OCI-LY7 (cell line): ENCODE results near the gene KIAA0232. TPM values are rescaled to one million over a fixed set of nuclear protein-coding genes. Genes with fewer than 3 reads are reported as not detected.
A peak's percentile ranks its signal among the peaks of the same experiment; 100 is the strongest.

Source experiments
- BruUV-seq: library from RNA; stranded (reverse); fragments of 400-500 nt; replicated peaks from 2 replicates; lab custom pipeline; 2021; lab: Mats Ljungman, UMichigan
- CTCF ChIA-PET: fragments of 300-600 bp; sonication (Branson Sonifier 250); formaldehyde crosslinking; loops from one replicate; lab custom pipeline; 2022; ENCODE audit warnings: antibody characterized with exemption; ENCODE audit not compliant: unreplicated experiment; lab: Charles Lee
- POLR2A ChIA-PET: fragments of 300-600 bp; sonication (Branson Sonifier 250); formaldehyde crosslinking; loops from one replicate; lab custom pipeline; 2022; ENCODE audit warnings: antibody characterized with exemption; lab: Charles Lee
- DNase-seq: peaks from one replicate; pipeline ENCODE4 v3.0.0-alpha.2; 2015; ENCODE audit warnings: low spot score
- H2AFZ ChIP-seq: fragments of 200-600 bp; sonication (generic), shearing (Covaris generic); 2 replicates; pipeline ENCODE4 v1.6.1; 2014; ENCODE audit warnings: mild to moderate bottlenecking, antibody characterized with exemption, low read length, moderate library complexity
- H3K27ac ChIP-seq: fragments of 200-600 bp; sonication (generic); 2 replicates; pipeline ENCODE4 v1.5.1; 2014; ENCODE audit warnings: mixed run types, low read depth, mild to moderate bottlenecking, moderate library complexity, low read length, inconsistent platforms; ENCODE audit not compliant: poor library complexity, severe bottlenecking
- H3K36me3 ChIP-seq: fragments of 200-600 bp; sonication (generic); 2 replicates; pipeline ENCODE4 v1.6.1; 2014; ENCODE audit warnings: mild to moderate bottlenecking, antibody characterized with exemption, low read length, moderate library complexity, mixed read lengths; ENCODE audit not compliant: insufficient read depth
- H3K4me1 ChIP-seq: fragments of 200-600 bp; sonication (generic); 2 replicates; pipeline ENCODE4 v1.5.1; 2014; ENCODE audit warnings: mild to moderate bottlenecking, low read length; ENCODE audit not compliant: insufficient read depth, poor library complexity, severe bottlenecking
- H3K4me2 ChIP-seq: fragments of 200-600 bp; sonication (generic); 2 replicates; pipeline ENCODE4 v1.6.1; 2014; ENCODE audit warnings: mild to moderate bottlenecking, low read length
- H3K4me3 ChIP-seq: fragments of 200-600 bp; sonication (generic); 2 replicates; pipeline ENCODE4 v1.5.1; 2014; ENCODE audit warnings: mild to moderate bottlenecking, low read depth, low read length; ENCODE audit not compliant: poor library complexity, severe bottlenecking
- H3K79me2 ChIP-seq: fragments of 200-600 bp; sonication (generic); 2 replicates; pipeline ENCODE4 v1.6.1; 2016; ENCODE audit warnings: low read depth, mild to moderate bottlenecking, low read length, moderate library complexity, mixed read lengths; ENCODE audit not compliant: insufficient read depth
- H3K9me2 ChIP-seq: fragments of 200-600 bp; sonication (generic); 2 replicates; pipeline ENCODE4 v1.6.1; 2016; ENCODE audit warnings: mild to moderate bottlenecking, low read length, mixed read lengths; ENCODE audit not compliant: insufficient read depth
- H3K9me3 ChIP-seq: fragments of 200-600 bp; sonication (generic); 2 replicates; pipeline ENCODE4 v1.6.1; 2014; ENCODE audit warnings: mild to moderate bottlenecking, mixed run types, low read length, mixed read lengths
- H4K20me1 ChIP-seq: fragments of 200-600 bp; sonication (generic); 2 replicates; pipeline ENCODE4 v1.6.1; 2014; ENCODE audit warnings: mild to moderate bottlenecking, antibody characterized with exemption, low read length, moderate library complexity, mixed read lengths; ENCODE audit not compliant: insufficient read depth
- CTCF ChIP-seq: fragments of 200-600 bp; sonication (generic); conservative IDR thresholded peaks from 2 replicates; pipeline ENCODE4 v1.5.1; 2014; ENCODE audit warnings: mild to moderate bottlenecking, antibody characterized with exemption, low read length, moderate library complexity, mixed read lengths
- EZH2phosphoT487 ChIP-seq: fragments of 200-600 bp; sonication (generic); IDR thresholded peaks from 2 replicates; pipeline ENCODE4 v1.6.1; 2018; ENCODE audit warnings: low read depth, borderline replicate concordance, mild to moderate bottlenecking, mixed run types, antibody characterized with exemption, low read length, moderate library complexity, mixed read lengths
- intact Hi-C: fragments of 100-400 bp; cut with micrococcal nuclease; formaldehyde crosslinking; loops from one replicate; pipeline ENCODE4 v1.10.0; 2022; ENCODE audit not compliant: unreplicated experiment
- total RNA-seq, 2 experiments: library from RNA; depleted of rRNA in 1 of 2; stranded (reverse); fragments of >200 nt in 1 of 2; shearing (Covaris generic) in 1 of 2; gene quantifications; 2 replicates each; pipeline ENCODE4 v1.2.3, GENCODE V29; 2014 to 2022

Gene KIAA0232
- total RNA-seq, 2 experiments from 2014 or later, result 7.5 to 13.5 TPM

DNA sequence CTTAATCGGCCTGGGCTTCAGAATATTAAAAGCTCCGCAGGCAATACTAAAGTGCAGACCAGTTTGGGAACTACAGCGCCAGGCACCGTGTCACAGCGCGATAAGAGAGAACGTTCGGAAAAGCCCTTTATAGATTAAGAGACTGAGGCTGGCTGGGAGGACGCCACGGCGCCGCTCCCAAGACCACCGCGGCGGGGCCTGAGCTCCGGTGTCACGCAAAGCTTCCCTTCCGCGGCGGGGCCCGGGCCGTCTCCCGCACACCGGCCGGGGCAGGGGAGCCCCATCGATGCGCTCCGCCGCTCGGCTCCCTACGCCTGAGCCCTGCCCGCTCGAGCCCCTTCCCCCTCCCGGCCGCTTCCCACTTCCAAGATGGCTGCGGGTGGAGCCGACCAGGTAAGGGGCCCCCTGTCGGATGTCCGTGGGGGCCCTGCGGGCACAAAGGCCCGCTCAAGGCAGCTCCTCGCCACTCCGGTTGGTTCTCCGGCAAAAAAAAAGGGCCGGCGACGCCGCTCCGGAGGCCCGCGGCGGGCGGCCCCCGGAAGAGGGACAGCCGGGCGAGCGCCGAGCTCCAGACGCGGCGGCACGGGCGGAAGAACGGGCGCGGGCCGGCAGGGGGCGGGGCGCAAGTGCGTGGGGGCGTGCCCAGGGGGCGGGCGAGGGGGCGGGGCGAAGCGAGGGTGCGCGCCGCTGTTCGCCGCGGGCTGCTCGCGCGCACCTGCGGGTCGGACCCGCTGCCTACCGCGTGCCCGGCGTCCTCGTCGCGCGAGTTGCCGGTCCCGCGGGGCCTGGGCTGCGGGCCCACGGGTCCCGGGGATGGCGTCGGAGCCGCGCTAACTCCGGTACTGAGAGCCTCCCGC lies 126.8 kb downstream of the KIAA0232 start, which contains the start of gene TBC1D14:
Gene TBC1D14, plus strand, starts transcription at position 714 of the 857 bp plus-strand sequence. CDS start 13,564 bp downstream, outside the sequence.
- Histone ChIP-seq H3K4me1 (peaks cover 39% of the 10 kb centered on the region), H3K36me3 (no peaks in the 10 kb centered on the region), H3K4me3 (peak within 1 kb of the TSS; percentile 73), H3K4me2 (peak within 1 kb of the TSS; percentile 95), H3K9me2 (no peaks in the 10 kb centered on the region), H3K79me2 (no peaks in the 10 kb centered on the region), H3K27ac (peak within 1 kb of the TSS; percentile 77), H2AFZ (peak within 1 kb of the TSS; percentile 86; the same call in 1 of the 2 replicates), H4K20me1 (no peaks in the 10 kb centered on the region), H3K9me3 (no peaks in the 10 kb centered on the region)
- ChIA-PET CTCF (interaction anchor here (0.6 to 1.5 kb wide), 3 partner anchors 10 to 162 kb away, joined by 3 to 5 read pairs (median 3); a partner anchor contains a TSS), POLR2A (interaction anchor here (0.6 to 2.2 kb wide), 14 partner anchors 15 to 334 kb away, joined by 3 to 8 read pairs (median 4); partner anchors contain the start of genes GRPEL1 and MAN2B2)
- TSS peak; percentile 89 for BruUV-seq
- peak; percentile 89 for DNase-seq
- intact Hi-C loops, result loop anchor here (1.0 to 5.0 kb wide), 4 partner anchors 63 to 159 kb away; partner anchors contain the start of gene GRPEL1
- TF ChIP-seq EZH2phosphoT487 (no peak), CTCF (peak; percentile 37; the same call in 1 of the 2 replicates)

- CTCF ChIA-PET, result interaction anchor here (1.2 kb wide), 1 partner anchor 11 kb away, joined by 3 read pairs; no protein-coding TSS in a partner anchor
- POLR2A ChIA-PET, result interaction anchor here (0.7 to 2.2 kb wide), 8 partner anchors 32 to 231 kb away, joined by 3 to 8 read pairs (median 4); partner anchors contain the start of gene GRPEL1
- H3K4me1 ChIP-seq, result peaks cover 39% of the 10 kb centered on the region
- peak overlapping the region; percentile 73 for H3K4me3 ChIP-seq
- BruUV-seq, result no TSS peak
- DNase-seq, result no peak
- peak overlapping the region; percentile 89 for H3K4me2 ChIP-seq
- no peaks in the 10 kb centered on the region for H3K36me3 ChIP-seq
- no peaks in the 10 kb centered on the region for H3K79me2 ChIP-seq
- no peaks in the 10 kb centered on the region for H3K9me3 ChIP-seq
- H4K20me1 ChIP-seq, result no peaks in the 10 kb centered on the region
- TF ChIP-seq EZH2phosphoT487 (no peak), CTCF (no peak)
- H3K9me2 ChIP-seq, result no peaks in the 10 kb centered on the region
- H2AFZ ChIP-seq, result no peak overlapping the region
- intact Hi-C loops, result loop anchor here (1.0 to 5.0 kb wide), 4 partner anchors 62 to 158 kb away; partner anchors contain the start of gene GRPEL1
- H3K27ac ChIP-seq, result no peak overlapping the region
These were observed 127.4 kb downstream of the KIAA0232 start for GRCh38 chr4:6909970-6910339.
